ENCODE results near the gene BIRC6.
"Not testable (repeated sequence)": the region's sequence is repeated elsewhere in the genome, so short reads cannot be mapped to it uniquely, and the experiment has no call there.

The BIRC6 gene

GRCh38 chr2:32358111-32358482 is 1.3 kb downstream of the BIRC6 start:
- H3K4me3 Mint-ChIP-seq, result peak overlapping the region; percentile 79
- peaks cover 38% of the 10 kb centered on the region for H3K4me1 Mint-ChIP-seq
- ATAC-seq (replicated peaks; ENCODE audit: extremely low read depth, poor library complexity, severe bottlenecking), result no peak
- DNase-seq (ENCODE audit: low spot score in 2 of 2), result no peak
- H3K27me3 Mint-ChIP-seq, result no peaks in the 10 kb centered on the region
- peak overlapping the region; percentile 91 for H3K27ac Mint-ChIP-seq (ENCODE audit: low read depth)
- peaks cover 26% of the 10 kb centered on the region for H3K36me3 Mint-ChIP-seq (ENCODE audit: insufficient read depth)
- H3K9me3 Mint-ChIP-seq, result no peaks in the 10 kb centered on the region

GRCh38 chr2:32360416-32360815 is 3.6 kb downstream of the BIRC6 start:
- DNase-seq (ENCODE audit: low spot score in 2 of 2), result no peak
- ATAC-seq (replicated peaks; ENCODE audit: extremely low read depth, poor library complexity, severe bottlenecking), result no peak
- H3K27me3 Mint-ChIP-seq, result no peaks in the 10 kb centered on the region
- H3K36me3 Mint-ChIP-seq (ENCODE audit: insufficient read depth), result peaks cover 23% of the 10 kb centered on the region
- no peak overlapping the region for H3K27ac Mint-ChIP-seq (ENCODE audit: low read depth)
- H3K4me1 Mint-ChIP-seq, result peaks cover 57% of the 10 kb centered on the region
- no peak overlapping the region for H3K4me3 Mint-ChIP-seq
- no peaks in the 10 kb centered on the region for H3K9me3 Mint-ChIP-seq

GRCh38 chr2:32362997-32363396 is 6.2 kb downstream of the BIRC6 start:
- DNase-seq (ENCODE audit: low spot score in 2 of 2); H3K9me3 Mint-ChIP-seq; H3K27ac Mint-ChIP-seq (ENCODE audit: low read depth); ATAC-seq (replicated peaks; ENCODE audit: extremely low read depth, poor library complexity, severe bottlenecking); H3K27me3 Mint-ChIP-seq; H3K4me3 Mint-ChIP-seq; H3K36me3 Mint-ChIP-seq (ENCODE audit: insufficient read depth): not testable (repeated sequence)
- peaks cover 75% of the 10 kb centered on the region for H3K4me1 Mint-ChIP-seq

- Mint-ChIP-seq H3K4me3 (no peak overlapping the region), H3K9me3 (no peaks in the 10 kb centered on the region), H3K27ac (ENCODE audit: low read depth) (peak overlapping the region; percentile 41), H3K4me1 (peaks cover 74% of the 10 kb centered on the region), H3K36me3 (ENCODE audit: insufficient read depth) (peaks cover 3% of the 10 kb centered on the region), H3K27me3 (no peaks in the 10 kb centered on the region)
- DNase-seq (ENCODE audit: low spot score in 2 of 2) (no peak), ATAC-seq (replicated peaks; ENCODE audit: extremely low read depth, poor library complexity, severe bottlenecking) (no peak)
Observed at GRCh38 chr2:32363597-32363996, 6.8 kb downstream of the BIRC6 start.

- not testable (repeated sequence) for H3K27me3 Mint-ChIP-seq; H3K36me3 Mint-ChIP-seq (ENCODE audit: insufficient read depth); DNase-seq (ENCODE audit: low spot score in 2 of 2); ATAC-seq (replicated peaks; ENCODE audit: extremely low read depth, poor library complexity, severe bottlenecking); H3K9me3 Mint-ChIP-seq
- Mint-ChIP-seq H3K4me1 (peaks cover 74% of the 10 kb centered on the region), H3K27ac (ENCODE audit: low read depth) (peak overlapping the region; percentile 41), H3K4me3 (peak overlapping the region; percentile 15)
Observed at GRCh38 chr2:32364290-32364689, 7.5 kb downstream of the BIRC6 start.

GRCh38 chr2:32365679-32366078 is 8.9 kb downstream of the BIRC6 start:
- not testable (repeated sequence) for DNase-seq (ENCODE audit: low spot score in 2 of 2); ATAC-seq (replicated peaks; ENCODE audit: extremely low read depth, poor library complexity, severe bottlenecking); H3K9me3 Mint-ChIP-seq; H3K27ac Mint-ChIP-seq (ENCODE audit: low read depth); H3K4me3 Mint-ChIP-seq; H3K27me3 Mint-ChIP-seq; H3K36me3 Mint-ChIP-seq (ENCODE audit: insufficient read depth)
- peaks cover 71% of the 10 kb centered on the region for H3K4me1 Mint-ChIP-seq

- Mint-ChIP-seq H3K27ac (ENCODE audit: low read depth) (peak overlapping the region; percentile 39), H3K36me3 (ENCODE audit: insufficient read depth) (peaks cover 1% of the 10 kb centered on the region), H3K4me1 (peaks cover 67% of the 10 kb centered on the region), H3K27me3 (no peaks in the 10 kb centered on the region), H3K4me3 (peak overlapping the region; percentile 23), H3K9me3 (no peaks in the 10 kb centered on the region)
- no peak for ATAC-seq (replicated peaks; ENCODE audit: extremely low read depth, poor library complexity, severe bottlenecking)
- DNase-seq (ENCODE audit: low spot score in 2 of 2), result no peak
Observed at GRCh38 chr2:32366595-32366994, 9.8 kb downstream of the BIRC6 start.

- Mint-ChIP-seq H3K27ac (ENCODE audit: low read depth) (no peak overlapping the region), H3K27me3 (no peaks in the 10 kb centered on the region), H3K4me3 (no peak overlapping the region)
Observed at GRCh38 chr2:32369222-32369621, 12.4 kb downstream of the BIRC6 start.

GRCh38 chr2:32370942-32371341 is 14.1 kb downstream of the BIRC6 start:
- DNase-seq (ENCODE audit: low spot score in 2 of 2); ATAC-seq (replicated peaks; ENCODE audit: extremely low read depth, poor library complexity, severe bottlenecking); H3K9me3 Mint-ChIP-seq; H3K27ac Mint-ChIP-seq (ENCODE audit: low read depth); H3K4me3 Mint-ChIP-seq; H3K27me3 Mint-ChIP-seq; H3K36me3 Mint-ChIP-seq (ENCODE audit: insufficient read depth): not testable (repeated sequence)
- peaks cover 75% of the 10 kb centered on the region for H3K4me1 Mint-ChIP-seq

More at GRCh38 chr2:32369222-32369621, 12.4 kb downstream of the BIRC6 start:
- Mint-ChIP-seq H3K9me3 (no peaks in the 10 kb centered on the region), H3K4me1 (peaks cover 71% of the 10 kb centered on the region), H3K36me3 (ENCODE audit: insufficient read depth) (peaks cover 7% of the 10 kb centered on the region)
- ATAC-seq (replicated peaks; ENCODE audit: extremely low read depth, poor library complexity, severe bottlenecking) (no peak), DNase-seq (ENCODE audit: low spot score in 2 of 2) (no peak)

GRCh38 chr2:32372519-32373182 is 15.8 kb downstream of the BIRC6 start:
- Mint-ChIP-seq H3K4me3 (no peak overlapping the region), H3K36me3 (ENCODE audit: insufficient read depth) (peaks cover 8% of the 10 kb centered on the region), H3K4me1 (peaks cover 70% of the 10 kb centered on the region), H3K27ac (ENCODE audit: low read depth) (no peak overlapping the region), H3K9me3 (no peaks in the 10 kb centered on the region), H3K27me3 (no peaks in the 10 kb centered on the region)
- DNase-seq (ENCODE audit: low spot score in 2 of 2), result no peak
- no peak for ATAC-seq (replicated peaks; ENCODE audit: extremely low read depth, poor library complexity, severe bottlenecking)

GRCh38 chr2:32375228-32375892 is 18.5 kb downstream of the BIRC6 start:
- H3K27ac Mint-ChIP-seq (ENCODE audit: low read depth), result peak overlapping the region; percentile 26
- no peaks in the 10 kb centered on the region for H3K9me3 Mint-ChIP-seq
- no peak for ATAC-seq (replicated peaks; ENCODE audit: extremely low read depth, poor library complexity, severe bottlenecking)
- DNase-seq (ENCODE audit: low spot score in 2 of 2), result no peak
- H3K4me1 Mint-ChIP-seq, result peaks cover 65% of the 10 kb centered on the region
- H3K27me3 Mint-ChIP-seq, result no peaks in the 10 kb centered on the region
- peaks cover 15% of the 10 kb centered on the region for H3K36me3 Mint-ChIP-seq (ENCODE audit: insufficient read depth)
- no peak overlapping the region for H3K4me3 Mint-ChIP-seq

- H3K36me3 Mint-ChIP-seq (ENCODE audit: insufficient read depth), result peaks cover 24% of the 10 kb centered on the region
- no peaks in the 10 kb centered on the region for H3K27me3 Mint-ChIP-seq
- DNase-seq (ENCODE audit: low spot score in 2 of 2) (no peak), ATAC-seq (replicated peaks; ENCODE audit: extremely low read depth, poor library complexity, severe bottlenecking) (no peak)
- H3K4me3 Mint-ChIP-seq, result no peak overlapping the region
- H3K9me3 Mint-ChIP-seq, result no peaks in the 10 kb centered on the region
- no peak overlapping the region for H3K27ac Mint-ChIP-seq (ENCODE audit: low read depth)
- peaks cover 65% of the 10 kb centered on the region for H3K4me1 Mint-ChIP-seq
Observed at GRCh38 chr2:32376756-32377155, 19.9 kb downstream of the BIRC6 start.

GRCh38 chr2:32377928-32378327 is 21.1 kb downstream of the BIRC6 start:
- ATAC-seq (replicated peaks; ENCODE audit: extremely low read depth, poor library complexity, severe bottlenecking) (no peak), DNase-seq (ENCODE audit: low spot score in 2 of 2) (no peak)
- Mint-ChIP-seq H3K27ac (ENCODE audit: low read depth) (no peak overlapping the region), H3K36me3 (ENCODE audit: insufficient read depth) (peaks cover 26% of the 10 kb centered on the region), H3K4me3 (no peak overlapping the region), H3K9me3 (no peaks in the 10 kb centered on the region), H3K4me1 (peaks cover 61% of the 10 kb centered on the region), H3K27me3 (no peaks in the 10 kb centered on the region)
